ENCODE measurements around the gene FAM170A.

The FAM170A gene

DNA sequence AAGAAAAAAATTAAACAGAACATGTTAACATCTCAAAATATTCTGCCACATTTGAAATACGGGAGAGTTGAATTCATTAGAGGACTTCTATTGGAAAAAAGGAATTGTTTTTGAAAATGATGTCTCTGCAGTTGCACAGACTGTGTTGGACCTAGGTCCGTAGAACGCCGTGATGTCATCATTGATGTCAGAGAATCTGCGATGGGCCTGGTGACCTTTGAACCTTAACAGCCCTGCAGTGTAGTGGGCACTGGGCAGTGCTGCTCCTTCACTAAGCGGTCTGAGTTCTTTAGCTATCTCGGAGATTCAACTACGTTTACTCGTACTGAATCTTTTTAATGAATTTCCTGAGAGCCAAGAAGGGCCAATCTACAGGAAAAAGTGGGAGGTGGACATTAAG, at the start of gene FAM170A:
FAM170A (plus strand) TSS at position 220 of the 400 bp plus-strand sequence. CDS start 211 bp downstream, outside the sequence.
- H3K4me3 ChIP-seq (ENCODE audit: low read length), result no peak within 1 kb of the TSS
- no peaks in the 10 kb centered on the region for H3K4me1 ChIP-seq (ENCODE audit: insufficient read depth, low read length)
- no peaks in the 10 kb centered on the region for H3K27me3 ChIP-seq (ENCODE audit: insufficient read depth, low read length)
- H3K9me3 ChIP-seq (ENCODE audit: low read length), result no peaks in the 10 kb centered on the region
- no peaks in the 10 kb centered on the region for H3K36me3 ChIP-seq (ENCODE audit: insufficient read depth, low read length)
- H2AFZ ChIP-seq (ENCODE audit: low read depth, low read length), result no peak within 1 kb of the TSS

GRCh38 chr5:119582987-119583386, 46.4 kb upstream of the FAM170A start:
- Histone ChIP-seq H3K36me3 (ENCODE audit: insufficient read depth, low read length) (no peaks in the 10 kb centered on the region), H3K4me3 (ENCODE audit: low read length) (no peak overlapping the region), H3K27me3 (ENCODE audit: insufficient read depth, low read length) (no peaks in the 10 kb centered on the region), H3K9me3 (ENCODE audit: low read length) (no peaks in the 10 kb centered on the region), H3K4me1 (ENCODE audit: insufficient read depth, low read length) (no peaks in the 10 kb centered on the region), H2AFZ (ENCODE audit: low read depth, low read length) (no peak overlapping the region)

- Histone ChIP-seq H3K27me3 (ENCODE audit: insufficient read depth, low read length) (no peaks in the 10 kb centered on the region), H3K4me1 (ENCODE audit: insufficient read depth, low read length) (no peaks in the 10 kb centered on the region), H3K9me3 (ENCODE audit: low read length) (no peaks in the 10 kb centered on the region), H2AFZ (ENCODE audit: low read depth, low read length) (no peak overlapping the region), H3K4me3 (ENCODE audit: low read length) (no peak overlapping the region), H3K36me3 (ENCODE audit: insufficient read depth, low read length) (no peaks in the 10 kb centered on the region)
Observed at GRCh38 chr5:119583684-119584083, 45.7 kb upstream of the FAM170A start.

- H3K27me3 ChIP-seq (ENCODE audit: insufficient read depth, low read length), result no peaks in the 10 kb centered on the region
- H2AFZ ChIP-seq (ENCODE audit: low read depth, low read length), result no peak overlapping the region
- H3K9me3 ChIP-seq (ENCODE audit: low read length), result no peaks in the 10 kb centered on the region
- no peaks in the 10 kb centered on the region for H3K4me1 ChIP-seq (ENCODE audit: insufficient read depth, low read length)
- no peaks in the 10 kb centered on the region for H3K36me3 ChIP-seq (ENCODE audit: insufficient read depth, low read length)
- H3K4me3 ChIP-seq (ENCODE audit: low read length), result no peak overlapping the region
Observed at GRCh38 chr5:119596046-119596445, 33.3 kb upstream of the FAM170A start.

DNA sequence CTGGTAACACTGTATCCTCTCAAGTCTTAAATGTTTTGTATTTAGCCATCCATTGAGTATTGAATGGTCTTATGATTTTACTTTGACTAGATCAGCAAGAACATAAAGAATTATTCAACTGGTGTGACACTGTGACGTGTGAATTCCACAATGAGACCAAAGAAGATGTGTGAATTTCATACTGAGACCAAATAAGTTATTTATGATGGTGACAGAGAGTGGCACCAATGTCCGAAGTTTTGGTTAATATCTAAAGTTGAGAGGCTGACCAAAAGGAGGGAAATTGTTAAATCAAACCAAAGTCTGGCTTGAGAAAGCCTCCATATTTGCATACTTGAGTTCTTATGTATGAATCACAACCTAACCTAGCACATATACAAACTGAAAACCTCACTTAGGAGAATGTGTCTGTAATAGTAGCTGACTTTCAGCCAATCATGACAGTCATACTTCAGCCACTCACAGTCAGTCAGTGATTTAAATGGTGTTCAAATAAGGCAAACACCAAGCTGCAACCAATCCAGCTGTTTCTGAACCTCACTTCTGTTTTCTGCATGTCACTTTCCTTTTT, 31.5 kb upstream of the FAM170A start:
- no peaks in the 10 kb centered on the region for H3K36me3 ChIP-seq (ENCODE audit: insufficient read depth, low read length)
- H3K4me1 ChIP-seq (ENCODE audit: insufficient read depth, low read length), result no peaks in the 10 kb centered on the region
- H3K9me3 ChIP-seq (ENCODE audit: low read length), result no peaks in the 10 kb centered on the region
- H3K4me3 ChIP-seq (ENCODE audit: low read length), result no peak overlapping the region
- no peaks in the 10 kb centered on the region for H3K27me3 ChIP-seq (ENCODE audit: insufficient read depth, low read length)
- H2AFZ ChIP-seq (ENCODE audit: low read depth, low read length), result no peak overlapping the region

DNA sequence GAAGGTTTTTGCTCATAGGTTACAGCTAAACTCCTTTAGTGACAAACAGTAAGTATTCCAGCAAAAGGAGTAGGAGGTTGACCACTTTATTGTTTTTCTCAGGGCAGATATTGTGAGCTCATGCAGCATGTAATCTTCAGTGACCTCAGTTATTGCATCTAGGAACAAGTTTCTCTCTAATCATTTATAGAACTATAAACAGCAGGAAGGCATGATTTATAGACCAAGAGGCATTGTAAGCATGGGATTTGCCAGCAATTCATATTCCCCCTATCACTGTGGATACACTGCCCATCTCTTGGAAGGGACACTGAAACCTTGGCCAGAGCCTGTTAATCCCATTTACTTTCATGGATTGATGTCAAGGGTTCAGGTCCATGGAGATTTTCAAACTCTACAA, 15.4 kb upstream of the FAM170A start:
- H3K27me3 ChIP-seq (ENCODE audit: insufficient read depth, low read length), result no peaks in the 10 kb centered on the region
- no peaks in the 10 kb centered on the region for H3K36me3 ChIP-seq (ENCODE audit: insufficient read depth, low read length)
- H3K9me3 ChIP-seq (ENCODE audit: low read length), result no peaks in the 10 kb centered on the region
- no peaks in the 10 kb centered on the region for H3K4me1 ChIP-seq (ENCODE audit: insufficient read depth, low read length)
- no peak overlapping the region for H3K4me3 ChIP-seq (ENCODE audit: low read length)
- H2AFZ ChIP-seq (ENCODE audit: low read depth, low read length), result no peak overlapping the region

- Histone ChIP-seq H2AFZ (ENCODE audit: low read depth, low read length) (no peak overlapping the region), H3K27me3 (ENCODE audit: insufficient read depth, low read length) (no peaks in the 10 kb centered on the region), H3K9me3 (ENCODE audit: low read length) (no peaks in the 10 kb centered on the region), H3K4me1 (ENCODE audit: insufficient read depth, low read length) (no peaks in the 10 kb centered on the region), H3K36me3 (ENCODE audit: insufficient read depth, low read length) (no peaks in the 10 kb centered on the region), H3K4me3 (ENCODE audit: low read length) (no peak overlapping the region)
Observed at GRCh38 chr5:119614838-119615237, 14.5 kb upstream of the FAM170A start.

DNA sequence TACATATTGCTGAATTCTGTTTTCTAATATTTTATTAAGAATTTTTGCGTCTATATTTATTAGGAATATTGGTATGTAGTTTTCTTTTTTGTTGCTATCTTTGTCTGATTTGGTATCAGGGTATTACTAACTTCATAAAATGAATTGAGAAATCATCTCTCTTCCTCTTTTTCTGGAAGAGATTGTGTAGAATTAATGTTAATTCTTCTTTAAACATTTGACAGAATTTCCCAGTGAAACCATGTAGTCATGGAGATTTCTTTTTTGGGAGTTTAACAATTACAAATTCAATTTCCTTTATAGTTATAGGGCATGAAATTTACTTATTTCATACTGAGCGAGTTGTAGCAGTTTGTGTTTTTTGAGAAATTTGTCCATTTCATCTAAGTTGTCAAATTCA, 3.3 kb upstream of the FAM170A start:
- Histone ChIP-seq H3K4me1 (ENCODE audit: insufficient read depth, low read length) (no peaks in the 10 kb centered on the region), H2AFZ (ENCODE audit: low read depth, low read length) (no peak overlapping the region), H3K27me3 (ENCODE audit: insufficient read depth, low read length) (no peaks in the 10 kb centered on the region), H3K9me3 (ENCODE audit: low read length) (no peaks in the 10 kb centered on the region), H3K4me3 (ENCODE audit: low read length) (no peak overlapping the region), H3K36me3 (ENCODE audit: insufficient read depth, low read length) (no peaks in the 10 kb centered on the region)

- Histone ChIP-seq H3K36me3 (ENCODE audit: insufficient read depth, low read length) (no peaks in the 10 kb centered on the region), H2AFZ (ENCODE audit: low read depth, low read length) (no peak overlapping the region), H3K27me3 (ENCODE audit: insufficient read depth, low read length) (no peaks in the 10 kb centered on the region), H3K9me3 (ENCODE audit: low read length) (no peaks in the 10 kb centered on the region), H3K4me3 (ENCODE audit: low read length) (no peak overlapping the region), H3K4me1 (ENCODE audit: insufficient read depth, low read length) (no peaks in the 10 kb centered on the region)
Observed at GRCh38 chr5:119630752-119631440, 1.5 kb downstream of the FAM170A start.

DNA sequence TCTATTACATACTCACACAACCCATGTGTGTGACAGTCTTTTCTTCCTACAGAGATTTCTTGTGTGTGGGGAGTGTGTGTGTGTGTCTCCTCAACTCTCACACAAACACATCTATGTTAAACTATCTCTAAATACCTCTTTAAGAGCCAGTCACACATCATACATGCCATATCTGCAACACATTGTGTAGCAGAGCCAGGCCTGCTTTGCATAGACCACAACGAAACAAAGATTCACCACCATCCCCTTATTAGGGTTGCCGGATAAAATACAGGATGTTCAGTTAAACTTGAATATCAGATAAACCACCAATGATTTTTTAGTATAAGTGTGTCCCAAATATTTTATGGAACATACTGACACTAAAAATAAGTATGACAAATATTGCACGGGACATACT, 2.3 kb downstream of the FAM170A start:
- no peaks in the 10 kb centered on the region for H3K27me3 ChIP-seq (ENCODE audit: insufficient read depth, low read length)
- no peaks in the 10 kb centered on the region for H3K4me1 ChIP-seq (ENCODE audit: insufficient read depth, low read length)

DNA sequence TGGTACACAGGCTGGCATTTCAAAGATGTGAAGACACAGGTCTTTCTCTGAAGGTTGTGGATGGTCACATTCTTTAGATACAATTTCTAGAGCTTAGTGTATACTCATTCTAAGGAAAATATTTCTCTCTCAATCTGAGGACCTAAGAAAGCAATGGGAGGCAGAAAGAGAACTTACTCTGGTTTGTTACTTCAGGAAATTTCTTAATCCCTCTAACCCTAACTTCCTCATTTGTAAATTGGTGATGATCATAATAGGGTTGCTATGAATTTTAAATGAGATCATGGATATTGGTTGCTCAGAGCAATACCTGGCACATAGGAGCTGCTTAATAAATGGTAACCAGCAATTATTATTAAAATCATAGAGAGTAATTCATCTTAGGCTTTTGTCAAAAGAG, 22.1 kb downstream of the FAM170A start:
- Histone ChIP-seq H3K9me3 (ENCODE audit: low read length) (no peaks in the 10 kb centered on the region), H3K4me1 (ENCODE audit: insufficient read depth, low read length) (no peaks in the 10 kb centered on the region)

More for the DNA sequence above, 2.3 kb downstream of the FAM170A start:
- Histone ChIP-seq H3K36me3 (ENCODE audit: insufficient read depth, low read length) (no peaks in the 10 kb centered on the region), H3K4me3 (ENCODE audit: low read length) (no peak overlapping the region), H2AFZ (ENCODE audit: low read depth, low read length) (no peak overlapping the region), H3K9me3 (ENCODE audit: low read length) (no peaks in the 10 kb centered on the region)

DNA sequence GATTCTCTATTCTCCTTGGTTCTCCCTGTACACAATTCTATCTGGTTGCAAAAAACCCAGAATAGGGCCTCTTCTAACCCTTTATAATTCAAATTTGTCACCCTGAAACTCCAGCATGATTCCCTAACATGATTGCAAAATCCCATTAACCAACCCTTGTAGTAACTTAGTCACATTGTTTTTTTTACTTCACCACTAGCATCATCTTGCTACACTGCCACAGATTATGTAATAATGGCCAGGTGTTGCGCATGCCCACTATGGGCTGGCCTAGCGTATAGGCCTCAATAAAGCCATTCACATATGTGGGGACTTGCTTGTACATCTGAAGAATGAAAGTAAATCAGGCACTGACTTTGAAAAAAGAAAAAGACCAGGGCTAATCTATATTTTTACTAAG, 25.7 kb downstream of the FAM170A start:
- Histone ChIP-seq H3K4me3 (ENCODE audit: low read length) (no peak overlapping the region), H3K27me3 (ENCODE audit: insufficient read depth, low read length) (no peaks in the 10 kb centered on the region), H2AFZ (ENCODE audit: low read depth, low read length) (no peak overlapping the region), H3K4me1 (ENCODE audit: insufficient read depth, low read length) (no peaks in the 10 kb centered on the region), H3K36me3 (ENCODE audit: insufficient read depth, low read length) (no peaks in the 10 kb centered on the region), H3K9me3 (ENCODE audit: low read length) (no peaks in the 10 kb centered on the region)

More for the DNA sequence above, 22.1 kb downstream of the FAM170A start:
- no peaks in the 10 kb centered on the region for H3K36me3 ChIP-seq (ENCODE audit: insufficient read depth, low read length)
- H3K4me3 ChIP-seq (ENCODE audit: low read length), result no peak overlapping the region
- no peak overlapping the region for H2AFZ ChIP-seq (ENCODE audit: low read depth, low read length)
- no peaks in the 10 kb centered on the region for H3K27me3 ChIP-seq (ENCODE audit: insufficient read depth, low read length)

GRCh38 chr5:119656023-119656422, 26.7 kb downstream of the FAM170A start:
- no peaks in the 10 kb centered on the region for H3K9me3 ChIP-seq (ENCODE audit: low read length)
- no peaks in the 10 kb centered on the region for H3K27me3 ChIP-seq (ENCODE audit: insufficient read depth, low read length)
- no peak overlapping the region for H3K4me3 ChIP-seq (ENCODE audit: low read length)
- no peaks in the 10 kb centered on the region for H3K4me1 ChIP-seq (ENCODE audit: insufficient read depth, low read length)
- no peak overlapping the region for H2AFZ ChIP-seq (ENCODE audit: low read depth, low read length)
- no peaks in the 10 kb centered on the region for H3K36me3 ChIP-seq (ENCODE audit: insufficient read depth, low read length)

DNA sequence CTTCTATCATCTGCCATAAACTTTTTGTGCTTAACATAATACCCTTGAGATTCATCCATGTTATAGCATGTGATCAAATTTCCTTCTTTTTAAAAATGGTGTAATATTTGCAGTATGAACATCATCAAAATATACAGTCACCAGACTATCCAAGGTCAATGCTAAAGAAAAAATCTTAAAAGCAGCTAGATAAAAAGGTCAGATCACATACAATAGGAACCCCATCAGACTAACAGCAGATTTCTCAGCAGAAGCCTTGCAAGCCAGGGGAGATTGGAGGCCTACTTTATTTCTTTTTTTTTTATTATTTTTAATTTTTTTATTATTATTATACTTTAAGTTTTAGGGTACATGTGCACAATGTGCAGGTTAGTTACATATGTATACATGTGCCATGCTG, 37.2 kb downstream of the FAM170A start:
- no peaks in the 10 kb centered on the region for H3K36me3 ChIP-seq (ENCODE audit: insufficient read depth, low read length)
- no peak overlapping the region for H2AFZ ChIP-seq (ENCODE audit: low read depth, low read length)
- H3K4me1 ChIP-seq (ENCODE audit: insufficient read depth, low read length), result no peaks in the 10 kb centered on the region
- H3K9me3 ChIP-seq (ENCODE audit: low read length), result no peaks in the 10 kb centered on the region
- H3K4me3 ChIP-seq (ENCODE audit: low read length), result no peak overlapping the region
- no peaks in the 10 kb centered on the region for H3K27me3 ChIP-seq (ENCODE audit: insufficient read depth, low read length)
